ENCODE measurements around the gene PEX5L. TPM values are rescaled to one million over a fixed set of nuclear protein-coding genes. Genes with fewer than 3 reads are reported as not detected.

Gene PEX5L
- polyA plus RNA-seq, 1 of the 3 experiments (the other 2 are of a cell fraction), result not detected

- no peak overlapping the region for H3K27ac ChIP-seq (ENCODE audit: low read depth in 2 of 2, low read length in 1 of 2)
- no peaks in the 10 kb centered on the region for H3K9me3 ChIP-seq
- no peak overlapping the region for H3K9ac ChIP-seq
- ChIA-PET CTCF (interaction anchor here (0.6 to 1.2 kb wide), 2 partner anchors 9 to 20 kb away, joined by 3 to 4 read pairs; no protein-coding TSS in a partner anchor), POLR2A (no interaction called here)
- peaks cover 0 to 2% of the 10 kb centered on the region in 2 experiments; a peak in 1 of 4 replicates for H3K4me1 ChIP-seq (ENCODE audit: control insufficient read depth in 1 of 2, insufficient read depth in 2 of 2, low read depth in 1 of 2, low read length in 1 of 2)
- no peak overlapping the region for H2AFZ ChIP-seq (ENCODE audit: low read depth)
- no peaks in the 10 kb centered on the region; the same call in 1 of the 2 replicates for H3K79me2 ChIP-seq (ENCODE audit: insufficient read depth)
- peak; percentile 5 for DNase-seq
- H3K4me3 ChIP-seq (ENCODE audit: low read depth in 2 of 2, low read length in 1 of 2), result no peak overlapping the region
- no peaks in the 10 kb centered on the region for H3K27me3 ChIP-seq (ENCODE audit: insufficient read depth)
- whole genome bisulfite sequencing (ENCODE audit: low lambda C conversion rate), result 34% methylated on average over 2 of the region's 2 CpGs
- H4K20me1 ChIP-seq (ENCODE audit: insufficient read depth), result no peaks in the 10 kb centered on the region
- H3F3A ChIP-seq (replicated peaks; ENCODE audit: insufficient read depth), result no peaks in the 10 kb centered on the region
- TF ChIP-seq EP300 (IDR thresholded peaks at IDR 0.05; ENCODE audit: borderline replicate concordance in 1 of 2, low read depth in 1 of 2, low read length in 1 of 2) (no peak), NRF1 (IDR thresholded peaks at IDR 0.05; ENCODE audit: low read depth, low read length) (no peak), MAX (IDR thresholded peaks at IDR 0.05; ENCODE audit: low read depth) (no peak), FOSL2 (IDR thresholded peaks at IDR 0.05; ENCODE audit: borderline replicate concordance, low read depth) (no peak), ELF1 (IDR thresholded peaks at IDR 0.05) (no peak), TCF12 (IDR thresholded peaks at IDR 0.05) (no peak), POLR2AphosphoS5 (IDR thresholded peaks at IDR 0.05; ENCODE audit: low read depth, low read length) (no peak), YY1 (IDR thresholded peaks at IDR 0.05; ENCODE audit: low read depth) (no peak), FOXM1 (IDR thresholded peaks at IDR 0.05; ENCODE audit: low read depth) (no peak), CTCF (IDR thresholded peaks at IDR 0.05) (no peak)
- TF ChIP-seq, protein P1, sequence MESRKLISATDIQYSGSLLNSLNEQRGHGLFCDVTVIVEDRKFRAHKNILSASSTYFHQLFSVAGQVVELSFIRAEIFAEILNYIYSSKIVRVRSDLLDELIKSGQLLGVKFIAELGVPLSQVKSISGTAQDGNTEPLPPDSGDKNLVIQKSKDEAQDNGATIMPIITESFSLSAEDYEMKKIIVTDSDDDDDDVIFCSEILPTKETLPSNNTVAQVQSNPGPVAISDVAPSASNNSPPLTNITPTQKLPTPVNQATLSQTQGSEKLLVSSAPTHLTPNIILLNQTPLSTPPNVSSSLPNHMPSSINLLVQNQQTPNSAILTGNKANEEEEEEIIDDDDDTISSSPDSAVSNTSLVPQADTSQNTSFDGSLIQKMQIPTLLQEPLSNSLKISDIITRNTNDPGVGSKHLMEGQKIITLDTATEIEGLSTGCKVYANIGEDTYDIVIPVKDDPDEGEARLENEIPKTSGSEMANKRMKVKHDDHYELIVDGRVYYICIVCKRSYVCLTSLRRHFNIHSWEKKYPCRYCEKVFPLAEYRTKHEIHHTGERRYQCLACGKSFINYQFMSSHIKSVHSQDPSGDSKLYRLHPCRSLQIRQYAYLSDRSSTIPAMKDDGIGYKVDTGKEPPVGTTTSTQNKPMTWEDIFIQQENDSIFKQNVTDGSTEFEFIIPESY (IDR thresholded peaks at IDR 0.05; ENCODE audit: borderline replicate concordance, low read depth), result no peak
- TF ChIP-seq, protein P2, sequence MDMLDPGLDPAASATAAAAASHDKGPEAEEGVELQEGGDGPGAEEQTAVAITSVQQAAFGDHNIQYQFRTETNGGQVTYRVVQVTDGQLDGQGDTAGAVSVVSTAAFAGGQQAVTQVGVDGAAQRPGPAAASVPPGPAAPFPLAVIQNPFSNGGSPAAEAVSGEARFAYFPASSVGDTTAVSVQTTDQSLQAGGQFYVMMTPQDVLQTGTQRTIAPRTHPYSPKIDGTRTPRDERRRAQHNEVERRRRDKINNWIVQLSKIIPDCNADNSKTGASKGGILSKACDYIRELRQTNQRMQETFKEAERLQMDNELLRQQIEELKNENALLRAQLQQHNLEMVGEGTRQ (IDR thresholded peaks at IDR 0.05; ENCODE audit: borderline replicate concordance, low read depth, low read length), result no peak
- no peaks in the 10 kb centered on the region for H3K36me3 ChIP-seq (replicated peaks in 1 of 2; ENCODE audit: control insufficient read depth in 1 of 2, insufficient read depth in 2 of 2, low read length in 1 of 2)
- H3K9me2 ChIP-seq, result no peaks in the 10 kb centered on the region
- no peak overlapping the region for H3K4me2 ChIP-seq
These were observed 154.9 kb downstream of the PEX5L start for GRCh38 chr3:179881791-179882190.

- Histone ChIP-seq H3K36me3 (replicated peaks in 1 of 2; ENCODE audit: control insufficient read depth in 1 of 2, insufficient read depth in 2 of 2, low read length in 1 of 2) (no peaks in the 10 kb centered on the region), H4K20me1 (ENCODE audit: insufficient read depth) (no peaks in the 10 kb centered on the region), H3K79me2 (ENCODE audit: insufficient read depth) (no peaks in the 10 kb centered on the region; the same call in 1 of the 2 replicates), H3K4me1 (ENCODE audit: control insufficient read depth in 1 of 2, insufficient read depth in 2 of 2, low read depth in 1 of 2, low read length in 1 of 2) (peaks cover 0 to 2% of the 10 kb centered on the region in 2 experiments; a peak in 1 of 4 replicates), H3F3A (replicated peaks; ENCODE audit: insufficient read depth) (no peaks in the 10 kb centered on the region), H3K27me3 (ENCODE audit: insufficient read depth) (no peaks in the 10 kb centered on the region), H3K4me3 (ENCODE audit: low read depth in 2 of 2, low read length in 1 of 2) (no peak overlapping the region), H3K9me3 (no peaks in the 10 kb centered on the region), H3K4me2 (no peak overlapping the region), H3K9ac (no peak overlapping the region), H3K27ac (ENCODE audit: low read depth in 2 of 2, low read length in 1 of 2) (no peak overlapping the region), H3K9me2 (no peaks in the 10 kb centered on the region), H2AFZ (ENCODE audit: low read depth) (no peak overlapping the region)
- CTCF ChIA-PET, result interaction anchor here (1.2 kb wide), 1 partner anchor 8 kb away, joined by 4 read pairs; no protein-coding TSS in a partner anchor
- POLR2A ChIA-PET, result no interaction called here
- WGBS (ENCODE audit: low lambda C conversion rate), result 44% methylated on average over 4 of the region's 4 CpGs
- no peak for DNase-seq
- no peak for TF ChIP-seq RFX5 (IDR thresholded peaks at IDR 0.05; ENCODE audit: low read length)
- no peak for TF ChIP-seq TCF12 (IDR thresholded peaks at IDR 0.05)
- no peak for TF ChIP-seq GABPA (IDR thresholded peaks at IDR 0.05; ENCODE audit: low read depth)
- no peak for TF ChIP-seq CHD2 (IDR thresholded peaks at IDR 0.05; ENCODE audit: low read length, partially characterized antibody)
- TF ChIP-seq JUND (IDR thresholded peaks at IDR 0.05), result no peak
- no peak for TF ChIP-seq MEF2A (IDR thresholded peaks at IDR 0.05; ENCODE audit: borderline replicate concordance, low read depth)
- TF ChIP-seq FOXJ3 (CRISPR knock-in tag; IDR thresholded peaks at IDR 0.05), result no peak
- TF ChIP-seq, protein P3, sequence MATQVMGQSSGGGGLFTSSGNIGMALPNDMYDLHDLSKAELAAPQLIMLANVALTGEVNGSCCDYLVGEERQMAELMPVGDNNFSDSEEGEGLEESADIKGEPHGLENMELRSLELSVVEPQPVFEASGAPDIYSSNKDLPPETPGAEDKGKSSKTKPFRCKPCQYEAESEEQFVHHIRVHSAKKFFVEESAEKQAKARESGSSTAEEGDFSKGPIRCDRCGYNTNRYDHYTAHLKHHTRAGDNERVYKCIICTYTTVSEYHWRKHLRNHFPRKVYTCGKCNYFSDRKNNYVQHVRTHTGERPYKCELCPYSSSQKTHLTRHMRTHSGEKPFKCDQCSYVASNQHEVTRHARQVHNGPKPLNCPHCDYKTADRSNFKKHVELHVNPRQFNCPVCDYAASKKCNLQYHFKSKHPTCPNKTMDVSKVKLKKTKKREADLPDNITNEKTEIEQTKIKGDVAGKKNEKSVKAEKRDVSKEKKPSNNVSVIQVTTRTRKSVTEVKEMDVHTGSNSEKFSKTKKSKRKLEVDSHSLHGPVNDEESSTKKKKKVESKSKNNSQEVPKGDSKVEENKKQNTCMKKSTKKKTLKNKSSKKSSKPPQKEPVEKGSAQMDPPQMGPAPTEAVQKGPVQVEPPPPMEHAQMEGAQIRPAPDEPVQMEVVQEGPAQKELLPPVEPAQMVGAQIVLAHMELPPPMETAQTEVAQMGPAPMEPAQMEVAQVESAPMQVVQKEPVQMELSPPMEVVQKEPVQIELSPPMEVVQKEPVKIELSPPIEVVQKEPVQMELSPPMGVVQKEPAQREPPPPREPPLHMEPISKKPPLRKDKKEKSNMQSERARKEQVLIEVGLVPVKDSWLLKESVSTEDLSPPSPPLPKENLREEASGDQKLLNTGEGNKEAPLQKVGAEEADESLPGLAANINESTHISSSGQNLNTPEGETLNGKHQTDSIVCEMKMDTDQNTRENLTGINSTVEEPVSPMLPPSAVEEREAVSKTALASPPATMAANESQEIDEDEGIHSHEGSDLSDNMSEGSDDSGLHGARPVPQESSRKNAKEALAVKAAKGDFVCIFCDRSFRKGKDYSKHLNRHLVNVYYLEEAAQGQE (IDR thresholded peaks at IDR 0.05; ENCODE audit: low read depth, low read length), result no peak
- TF ChIP-seq RXRA (IDR thresholded peaks at IDR 0.05; ENCODE audit: borderline replicate concordance, low read depth), result no peak
These were observed 155.9 kb downstream of the PEX5L start for GRCh38 chr3:179880868-179881267.

All from SK-N-SH (cell line).